Measurements from ENCODE around the gene SGPP1. TPM values are rescaled to one million over a fixed set of nuclear protein-coding genes. Genes with fewer than 3 reads are reported as not detected.

The SGPP1 gene
- total and polyA plus RNA-seq, 2 of the 8 experiments (the other 6 are each of a cell fraction or from before 2014, with no cell fraction given) = 5.7 to 8.1 TPM

GRCh38 chr14:63652406-63652805, 75.5 kb downstream of the SGPP1 start:
- POLR2A ChIA-PET (ENCODE audit: partially characterized antibody) = no interaction called here
- H2BK12ac ChIP-seq (ENCODE audit: low read depth, low read length) = no peak overlapping the region
- no peak for FAIRE-seq
- TF ChIP-seq CREB1 (IDR thresholded peaks at IDR 0.05) = no peak
- TF ChIP-seq SAP30 (IDR thresholded peaks at IDR 0.05; ENCODE audit: insufficient read depth, insufficient replicate concordance, low read length) = no peak
- TF ChIP-seq YY1 (IDR thresholded peaks at IDR 0.05; ENCODE audit: low read depth, low read length) = no peak
- TF ChIP-seq CEBPB (IDR thresholded peaks at IDR 0.05; ENCODE audit: low read depth, low read length) = no peak
- no peak for TF ChIP-seq CBX8 (IDR thresholded peaks at IDR 0.05; ENCODE audit: borderline replicate concordance, low read depth, low read length)
- TF ChIP-seq JUND (IDR thresholded peaks at IDR 0.05; ENCODE audit: low read length) = no peak
- TF ChIP-seq ASH2L (IDR thresholded peaks at IDR 0.05; ENCODE audit: low read length) = no peak
- no peak for TF ChIP-seq JUN (IDR thresholded peaks at IDR 0.05; ENCODE audit: low read depth, low read length)
- no peak for TF ChIP-seq TAF7 (optimal IDR thresholded peaks at IDR 0.05; ENCODE audit: borderline replicate concordance, low read depth, low read length)
- TF ChIP-seq CBX5 (IDR thresholded peaks at IDR 0.05; ENCODE audit: low read depth, low read length) = no peak
- TF ChIP-seq KDM5A (IDR thresholded peaks at IDR 0.05; ENCODE audit: low read length) = no peak
- TF ChIP-seq BACH1 (IDR thresholded peaks at IDR 0.05; ENCODE audit: low read length) = no peak
- no peak overlapping the region for H3K14ac ChIP-seq (ENCODE audit: insufficient read length)
- no peaks in the 10 kb centered on the region for H3K79me1 ChIP-seq (ENCODE audit: low read depth, low read length)
- no peak overlapping the region for H2BK5ac ChIP-seq (ENCODE audit: low read depth, low read length)
- H3K36me3 ChIP-seq (ENCODE audit: control insufficient read depth in 2 of 4, insufficient read depth in 4 of 4, low read length in 3 of 4) = no peaks in the 10 kb centered on the region
- WGBS, 2 experiments (ENCODE audit: extremely low coverage in 1 of 2, insufficient coverage in 1 of 2, insufficient read length in 1 of 2, insufficient replicate concordance in 2 of 2, low coverage in 1 of 2, low lambda C conversion rate in 2 of 2, missing lambda C conversion rate in 1 of 2) = 87% methylated on average over 3 of the region's 3 CpGs; no CpG with 5 or more reads in 1 of the 2 experiments
- DNase-seq (ENCODE audit: low read depth in 1 of 2, low spot score in 2 of 2) = no peak
- H4K91ac ChIP-seq (replicated peaks; ENCODE audit: insufficient read length, low read length) = no peak overlapping the region
- no peak overlapping the region for H4K8ac ChIP-seq (ENCODE audit: extremely low read depth, insufficient read depth, low read length)
- no peak overlapping the region for H2AFZ ChIP-seq (ENCODE audit: low read length)
- H4K20me1 ChIP-seq (replicated peaks in 1 of 2; ENCODE audit: control insufficient read depth in 1 of 2, insufficient read depth in 2 of 2, low read length in 2 of 2) = no peaks in the 10 kb centered on the region
- no peak overlapping the region for H2BK120ac ChIP-seq (replicated peaks; ENCODE audit: low read depth, low read length)
- H3K9me3 ChIP-seq (ENCODE audit: insufficient read depth in 2 of 2, low read depth in 1 of 2, low read length in 1 of 2) = no peaks in the 10 kb centered on the region
- H4K5ac ChIP-seq (ENCODE audit: insufficient read length, low read depth, low read length) = no peak overlapping the region
- H3K79me2 ChIP-seq (ENCODE audit: control insufficient read depth in 1 of 2, insufficient read depth in 2 of 2, low read length in 2 of 2) = no peaks in the 10 kb centered on the region
- H3K4ac ChIP-seq (replicated peaks; ENCODE audit: insufficient read length, low read depth, low read length) = no peak overlapping the region
- no peak overlapping the region for H2AK5ac ChIP-seq (ENCODE audit: low read depth, low read length)
- no peak overlapping the region for H3K23ac ChIP-seq (ENCODE audit: insufficient read length)
- H3K27ac ChIP-seq (ENCODE audit: low read depth, low read length) = no peak overlapping the region
- no peak overlapping the region for H3K4me3 ChIP-seq (ENCODE audit: extremely low read depth in 1 of 4, insufficient read depth in 2 of 4, low read depth in 3 of 4, low read length in 4 of 4)
- no peaks in the 10 kb centered on the region for H3K23me2 ChIP-seq (ENCODE audit: low read depth, low read length)
- H3K4me1 ChIP-seq (replicated peaks in 1 of 4; ENCODE audit: control insufficient read depth in 3 of 4, insufficient read depth in 4 of 4, low read length in 3 of 4) = no peaks in the 10 kb centered on the region; a peak in 1 of 7 replicates
- no peak overlapping the region for H3K9ac ChIP-seq (replicated peaks in 1 of 4; ENCODE audit: extremely low read depth in 1 of 4, low read depth in 3 of 4, low read length in 3 of 4)
- no peak overlapping the region for H3K18ac ChIP-seq (ENCODE audit: extremely low read depth, low read length)
- no peaks in the 10 kb centered on the region for H3K27me3 ChIP-seq (replicated peaks in 1 of 4; ENCODE audit: control insufficient read depth in 3 of 4, extremely low read depth in 1 of 4, insufficient read depth in 3 of 4, low read length in 3 of 4)
- no peak overlapping the region for H2BK15ac ChIP-seq (ENCODE audit: low read length)
- CTCF ChIA-PET (ENCODE audit: partially characterized antibody) = interaction anchor here (0.6 to 1.4 kb wide), 2 partner anchors 11 to 256 kb away, joined by 4 read pairs; no protein-coding TSS in a partner anchor
- no peak overlapping the region for H3K4me2 ChIP-seq (ENCODE audit: insufficient read depth in 1 of 2, low read depth in 2 of 2, low read length in 2 of 2)
- H3K56ac ChIP-seq (replicated peaks; ENCODE audit: insufficient read length, low read depth, low read length) = no peak overlapping the region
- no peak overlapping the region for H2BK20ac ChIP-seq (ENCODE audit: low read length)
